ENCODE results near the gene RABGGTB. TPM values are rescaled to one million over a fixed set of nuclear protein-coding genes. Genes with fewer than 3 reads are reported as not detected.
A peak's percentile ranks its signal among the peaks of the same experiment; 100 is the strongest.

The RABGGTB gene
- total and polyA plus RNA-seq, 9 of the 15 experiments (the other 6 are each of a cell fraction or from before 2014, with no cell fraction given), result 148 to 354 (median 206) TPM

DNA sequence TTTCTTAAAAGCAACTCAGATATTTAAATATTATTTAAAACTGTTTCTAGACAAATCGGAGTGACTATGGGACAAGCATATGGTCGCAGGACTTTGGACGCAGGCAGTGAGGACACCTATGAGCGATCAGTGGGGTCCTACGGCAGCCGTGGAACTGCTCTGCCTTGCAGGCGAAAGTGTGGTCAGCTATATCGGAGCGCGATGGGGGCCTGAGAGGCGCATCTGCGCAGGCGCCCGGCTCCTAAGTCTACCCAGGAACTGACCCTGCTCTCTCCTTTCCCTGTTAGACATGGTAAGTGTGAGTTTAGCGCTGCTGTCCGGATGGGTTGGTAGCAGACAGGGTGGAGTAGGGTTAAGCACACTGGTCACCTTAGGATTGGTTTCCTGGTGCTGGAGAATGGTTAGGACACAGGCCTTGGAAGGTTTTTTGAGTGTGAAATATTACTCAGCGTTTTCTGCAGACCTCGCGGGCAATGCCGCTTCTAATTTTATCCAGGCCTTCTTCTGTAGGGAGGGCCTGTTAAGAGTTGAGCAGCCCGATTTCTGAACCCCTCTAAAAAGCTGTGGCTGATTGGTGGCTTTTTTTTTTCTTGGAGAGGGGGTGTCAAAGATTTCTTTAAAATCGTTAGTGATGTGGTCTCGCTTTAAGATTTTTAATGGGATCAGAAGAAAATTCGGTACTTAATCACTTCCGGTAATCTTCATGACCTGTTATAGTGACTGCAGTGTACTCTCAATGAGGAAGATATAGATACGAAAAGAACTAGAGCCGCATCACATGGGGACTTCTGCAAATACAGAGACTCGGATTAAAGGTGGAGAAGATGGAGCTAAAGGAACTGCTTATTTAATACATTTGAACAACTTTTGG, at the start of gene RABGGTB (continued):
- TF ChIP-seq GTF2A2 (tag; IDR thresholded peaks at IDR 0.05) (no peak), CREB1 (IDR thresholded peaks at IDR 0.05) (peak; percentile 52; the same call in 1 of the 2 replicates), CREB1 (CRISPR knock-in tag; IDR thresholded peaks at IDR 0.05) (no peak), SREBF2 (CRISPR knock-in tag; IDR thresholded peaks at IDR 0.05) (no peak), POLR2A (conservative IDR thresholded peaks at IDR 0.05) (peak; percentile 99), ETS2 (tag; IDR thresholded peaks at IDR 0.05; ENCODE audit: borderline replicate concordance, poor library complexity, severe bottlenecking) (no peak), POLR3A (IDR thresholded peaks at IDR 0.05; ENCODE audit: borderline replicate concordance, extremely low read depth, insufficient read depth, insufficient read length) (no peak), KDM4B (IDR thresholded peaks at IDR 0.05; ENCODE audit: borderline replicate concordance in 2 of 2, low read depth in 1 of 2) (no peak), RBFOX2 (IDR thresholded peaks at IDR 0.05; ENCODE audit: low read depth, low read length) (peak; percentile 88), RFX5 (IDR thresholded peaks at IDR 0.05; ENCODE audit: low read depth, low read length) (peak; percentile 40; the same call in 1 of the 2 replicates), C11orf30 (IDR thresholded peaks at IDR 0.05; ENCODE audit: low read depth) (peak; percentile 73), AFF1 (IDR thresholded peaks at IDR 0.05; ENCODE audit: low read depth in 1 of 2, partially characterized antibody in 2 of 2) (peak; percentile 28 to 57), TEAD2 (tag; IDR thresholded peaks at IDR 0.05) (no peak), NR2C2 (CRISPR knock-in tag; IDR thresholded peaks at IDR 0.05) (no peak), NR2C2 (tag; IDR thresholded peaks at IDR 0.05) (peak; percentile 79), SAP30 (IDR thresholded peaks at IDR 0.05; ENCODE audit: borderline replicate concordance, insufficient read depth, low read depth, low read length, poor library complexity, severe bottlenecking) (no peak), MLX (CRISPR knock-in tag; conservative IDR thresholded peaks at IDR 0.05) (no peak), RUNX1 (IDR thresholded peaks at IDR 0.05; ENCODE audit: low read depth) (no peak)
- TF ChIP-seq, protein P1, sequence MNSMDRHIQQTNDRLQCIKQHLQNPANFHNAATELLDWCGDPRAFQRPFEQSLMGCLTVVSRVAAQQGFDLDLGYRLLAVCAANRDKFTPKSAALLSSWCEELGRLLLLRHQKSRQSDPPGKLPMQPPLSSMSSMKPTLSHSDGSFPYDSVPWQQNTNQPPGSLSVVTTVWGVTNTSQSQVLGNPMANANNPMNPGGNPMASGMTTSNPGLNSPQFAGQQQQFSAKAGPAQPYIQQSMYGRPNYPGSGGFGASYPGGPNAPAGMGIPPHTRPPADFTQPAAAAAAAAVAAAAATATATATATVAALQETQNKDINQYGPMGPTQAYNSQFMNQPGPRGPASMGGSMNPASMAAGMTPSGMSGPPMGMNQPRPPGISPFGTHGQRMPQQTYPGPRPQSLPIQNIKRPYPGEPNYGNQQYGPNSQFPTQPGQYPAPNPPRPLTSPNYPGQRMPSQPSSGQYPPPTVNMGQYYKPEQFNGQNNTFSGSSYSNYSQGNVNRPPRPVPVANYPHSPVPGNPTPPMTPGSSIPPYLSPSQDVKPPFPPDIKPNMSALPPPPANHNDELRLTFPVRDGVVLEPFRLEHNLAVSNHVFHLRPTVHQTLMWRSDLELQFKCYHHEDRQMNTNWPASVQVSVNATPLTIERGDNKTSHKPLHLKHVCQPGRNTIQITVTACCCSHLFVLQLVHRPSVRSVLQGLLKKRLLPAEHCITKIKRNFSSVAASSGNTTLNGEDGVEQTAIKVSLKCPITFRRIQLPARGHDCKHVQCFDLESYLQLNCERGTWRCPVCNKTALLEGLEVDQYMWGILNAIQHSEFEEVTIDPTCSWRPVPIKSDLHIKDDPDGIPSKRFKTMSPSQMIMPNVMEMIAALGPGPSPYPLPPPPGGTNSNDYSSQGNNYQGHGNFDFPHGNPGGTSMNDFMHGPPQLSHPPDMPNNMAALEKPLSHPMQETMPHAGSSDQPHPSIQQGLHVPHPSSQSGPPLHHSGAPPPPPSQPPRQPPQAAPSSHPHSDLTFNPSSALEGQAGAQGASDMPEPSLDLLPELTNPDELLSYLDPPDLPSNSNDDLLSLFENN (IDR thresholded peaks at IDR 0.05; ENCODE audit: low read depth in 2 of 2, low read length in 2 of 2), result peak in 1 of 2 experiments; percentile 68; a peak in 2 of 4 replicates

Measured in K562 (cell line).